Esophagus squamous epithelium (tissue), 5 donors: ENCODE measurements around the gene IL32. TPM values are rescaled to one million over a fixed set of nuclear protein-coding genes. Genes with fewer than 3 reads are reported as not detected.

Experiments used
- DNase-seq: peaks from one replicate; lab custom pipeline; 2025; lab: John Stamatoyannopoulos, UW
- H3K27ac ChIP-seq, 4 donors: fragments of 200-600 bp; sonication (generic); one replicate each; pipeline ENCODE4 v1.5.1; 2016 to 2019; ENCODE audit warnings: mild to moderate bottlenecking in 1 of 4
- H3K27me3 ChIP-seq, 4 donors: fragments of 200-600 bp; sonication (generic); 1 replicate in 3 of 4; 2 replicates in 1 of 4; pipeline versions ENCODE4 v1.5.1 to v1.6.0; 2017 to 2021; ENCODE audit warnings: antibody characterized with exemption in 1 of 4
- H3K36me3 ChIP-seq, 3 donors: fragments of 200-600 bp; sonication (generic); one replicate each; pipeline ENCODE4 v1.5.1; 2016 to 2019
- H3K4me1 ChIP-seq, 3 donors: fragments of 200-600 bp; sonication (generic); one replicate each; pipeline ENCODE4 v1.5.1; 2017 to 2019
- H3K4me3 ChIP-seq, 4 donors: fragments of 200-600 bp; sonication (generic); 1 replicate in 3 of 4; 2 replicates in 1 of 4; pipeline ENCODE4 v1.5.1; 2016 to 2019; ENCODE audit warnings: mild to moderate bottlenecking in 2 of 4, moderate library complexity in 1 of 4
- H3K9me3 ChIP-seq, 3 donors: fragments of 200-600 bp; sonication (generic); one replicate each; pipeline ENCODE4 v1.5.1; 2016 to 2019
- POLR2A ChIP-seq, 4 donors: fragments of 450-650 bp; IDR thresholded peaks; one replicate each; pipeline ENCODE4 v1.6.1; 2017; ENCODE audit warnings: antibody characterized with exemption in 4 of 4, mild to moderate bottlenecking in 4 of 4, moderate library complexity in 3 of 4
- WGBS, 2 donors: methylation state at CpG; one replicate each; pipeline ENCODE4 v1.1.5; 2018; 5-methylcytosine and 5-hydroxymethylcytosine counted together
- intact Hi-C: fragments of 100-400 bp; cut with DNase I; formaldehyde crosslinking; loops from one replicate; pipeline ENCODE4 v1.15.0; 2022
- total RNA-seq, 4 donors: library from RNA; depleted of rRNA; stranded (reverse); fragments of >200 nt; gene quantifications; one replicate each; pipeline ENCODE4 v1.1.0, GENCODE V29; 2016
- TF ChIP-seq, protein P1 (sequence below), 6 experiments: fragments of 450-650 bp in 4 of 6; fragments of 200-600 bp in 2 of 6; sonication (generic) in 2 of 6; IDR thresholded peaks; one replicate each; pipeline ENCODE4 v1.5.1; 2016 to 2019; ENCODE audit warnings: antibody characterized with exemption in 6 of 6, mild to moderate bottlenecking in 4 of 6, moderate library complexity in 4 of 6
- donor health status: DM: yes; HTN: yes; CAD: no.

The IL32 gene
- total RNA-seq, 4 donors from 2014 or later, result 4.6 to 31.7 (median 17.3) TPM

DNA sequence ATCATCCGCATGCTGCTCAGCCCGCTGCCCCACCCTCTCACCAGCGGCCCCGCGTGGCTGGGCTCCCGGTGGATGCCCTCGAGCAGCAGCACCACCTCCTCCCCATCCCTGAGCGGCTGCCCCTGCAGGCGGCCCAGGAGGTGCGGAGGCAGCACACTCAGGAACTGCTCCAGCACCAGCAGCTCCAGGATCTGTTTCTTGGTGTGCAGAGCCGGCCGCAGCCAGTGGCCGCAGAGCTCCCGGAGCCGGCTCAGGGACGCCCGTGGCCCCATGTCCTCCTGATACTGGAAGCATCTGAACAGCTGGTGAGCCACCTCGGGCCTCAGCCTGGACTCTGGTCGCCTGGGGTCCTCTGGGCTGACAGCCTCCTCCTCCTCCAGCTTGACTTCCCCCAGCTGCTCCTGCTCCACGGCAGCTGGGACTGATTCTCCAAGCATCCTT lies 27.1 kb downstream of the IL32 start:
- Histone ChIP-seq H3K27me3 (peaks cover 0 to 39% (median 0%) of the 10 kb centered on the region in 4 donors), H3K27ac (no peak overlapping the region), H3K4me3 (no peak overlapping the region), H3K4me1 (peaks cover 0 to 21% (median 0%) of the 10 kb centered on the region in 3 donors), H3K36me3 (no peaks in the 10 kb centered on the region), H3K9me3 (no peaks in the 10 kb centered on the region)
- no peak for DNase-seq
- intact Hi-C loops, result no loop called here
- TF ChIP-seq, protein P1, sequence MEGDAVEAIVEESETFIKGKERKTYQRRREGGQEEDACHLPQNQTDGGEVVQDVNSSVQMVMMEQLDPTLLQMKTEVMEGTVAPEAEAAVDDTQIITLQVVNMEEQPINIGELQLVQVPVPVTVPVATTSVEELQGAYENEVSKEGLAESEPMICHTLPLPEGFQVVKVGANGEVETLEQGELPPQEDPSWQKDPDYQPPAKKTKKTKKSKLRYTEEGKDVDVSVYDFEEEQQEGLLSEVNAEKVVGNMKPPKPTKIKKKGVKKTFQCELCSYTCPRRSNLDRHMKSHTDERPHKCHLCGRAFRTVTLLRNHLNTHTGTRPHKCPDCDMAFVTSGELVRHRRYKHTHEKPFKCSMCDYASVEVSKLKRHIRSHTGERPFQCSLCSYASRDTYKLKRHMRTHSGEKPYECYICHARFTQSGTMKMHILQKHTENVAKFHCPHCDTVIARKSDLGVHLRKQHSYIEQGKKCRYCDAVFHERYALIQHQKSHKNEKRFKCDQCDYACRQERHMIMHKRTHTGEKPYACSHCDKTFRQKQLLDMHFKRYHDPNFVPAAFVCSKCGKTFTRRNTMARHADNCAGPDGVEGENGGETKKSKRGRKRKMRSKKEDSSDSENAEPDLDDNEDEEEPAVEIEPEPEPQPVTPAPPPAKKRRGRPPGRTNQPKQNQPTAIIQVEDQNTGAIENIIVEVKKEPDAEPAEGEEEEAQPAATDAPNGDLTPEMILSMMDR (IDR thresholded peaks at IDR 0.05), result no peak
- TF ChIP-seq POLR2A (IDR thresholded peaks at IDR 0.05), result no peak
- 42 to 67% methylated on average over 6 to 15 of the region's 20 CpGs for WGBS, 2 donors

DNA sequence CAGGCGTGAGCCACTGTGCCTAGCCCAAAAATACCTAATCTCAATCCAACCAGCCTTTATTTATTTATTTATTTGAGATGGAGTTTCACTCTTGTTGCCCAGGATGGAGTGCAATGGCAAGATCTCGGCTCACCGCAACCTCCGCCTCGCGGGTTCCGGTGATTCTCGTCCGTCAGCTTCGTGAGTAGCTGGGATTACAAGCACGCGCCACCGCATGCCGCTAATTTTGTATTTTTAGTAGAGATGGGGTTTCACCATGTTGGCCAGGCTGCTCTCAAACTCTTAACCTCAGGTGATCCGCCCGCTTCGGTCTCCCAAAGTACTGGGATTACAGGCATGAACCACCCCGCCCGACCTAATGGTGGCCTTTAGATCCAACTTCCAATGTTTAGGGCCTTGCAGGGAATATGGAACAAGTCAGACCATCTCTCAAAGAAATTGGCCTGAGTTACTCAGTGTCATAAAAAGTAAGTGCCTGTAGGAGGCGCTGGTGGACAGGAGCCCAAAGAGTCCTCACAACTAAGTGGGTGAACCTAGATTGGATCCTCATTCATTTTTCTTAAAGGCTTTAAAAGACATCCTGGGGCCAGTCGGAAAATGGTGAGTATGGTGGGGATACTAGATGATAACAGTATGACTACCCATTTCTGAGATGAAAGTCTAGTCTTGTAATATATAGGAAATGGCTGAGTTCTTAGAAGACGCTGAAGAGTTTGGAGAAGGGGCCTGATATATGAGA lies 29.0 kb downstream of the IL32 start:
- TF ChIP-seq POLR2A (IDR thresholded peaks at IDR 0.05), result no peak
- TF ChIP-seq, protein P1 (IDR thresholded peaks at IDR 0.05), result peak in 5 of 6 experiments; percentile 18 to 61 (median 47)
- DNase-seq, result no peak
- Histone ChIP-seq H3K36me3 (no peaks in the 10 kb centered on the region), H3K9me3 (no peaks in the 10 kb centered on the region), H3K27ac (no peak overlapping the region), H3K27me3 (peaks cover 0 to 43% (median 0%) of the 10 kb centered on the region in 4 donors), H3K4me1 (peaks cover under 1 to 17% (median under 1%) of the 10 kb centered on the region in 3 donors), H3K4me3 (no peak overlapping the region)
- intact Hi-C loops, result no loop called here
- WGBS, 2 donors, result 87 to 88% methylated on average over 19 to 22 of the region's 22 CpGs

DNA sequence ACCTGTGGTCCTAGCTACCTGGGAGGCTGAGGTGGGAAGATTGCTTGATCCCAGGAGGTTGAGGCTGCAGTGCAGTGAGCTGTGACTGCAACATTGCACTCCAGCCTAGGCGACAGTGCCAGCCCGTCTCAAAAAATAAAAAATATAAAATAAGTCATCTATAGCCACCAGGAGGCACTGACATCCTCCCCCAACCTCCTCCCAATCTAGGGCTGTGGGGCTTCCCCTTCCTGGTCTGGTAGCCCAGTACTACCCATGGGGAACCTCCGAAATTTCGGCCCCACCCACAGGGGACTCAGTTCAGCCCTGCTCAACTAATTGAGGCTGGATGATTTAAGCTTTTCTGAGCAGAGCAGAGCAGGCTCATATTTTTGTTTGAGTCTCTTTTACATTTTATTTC lies 30.4 kb downstream of the IL32 start:
- 11 to 32% methylated on average over 4 of the region's 4 CpGs for WGBS, 2 donors
- DNase-seq, result no peak

DNA sequence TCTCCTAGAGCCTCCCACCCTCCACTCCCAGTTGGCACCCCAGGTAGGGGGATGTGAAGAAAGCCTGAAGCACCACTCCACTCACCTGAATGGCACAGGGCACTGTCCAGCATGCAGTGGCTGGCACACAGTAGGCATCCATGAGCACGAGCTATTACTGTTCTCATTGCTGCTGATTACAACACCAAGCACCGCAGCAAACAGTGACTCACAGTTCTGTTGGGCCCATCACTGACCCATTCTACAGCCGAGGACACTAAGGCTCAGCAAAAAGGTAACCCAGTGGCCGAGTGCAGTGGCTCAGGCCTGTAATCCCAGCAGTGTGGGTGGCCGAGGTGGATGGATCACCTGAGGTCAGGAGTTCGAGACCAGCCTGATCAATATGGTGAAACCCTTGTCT lies 30.9 kb downstream of the IL32 start:
- intact Hi-C loops, result no loop called here
- peaks cover 6 to 36% (median 8%) of the 10 kb centered on the region in 3 donors for H3K4me1 ChIP-seq
- H3K27ac ChIP-seq, result no peak overlapping the region
- no peaks in the 10 kb centered on the region for H3K9me3 ChIP-seq
- no peak for DNase-seq
- H3K27me3 ChIP-seq, result peaks cover 0 to 39% (median 0%) of the 10 kb centered on the region in 4 donors
- 38 to 79% methylated on average over 1 to 6 of the region's 6 CpGs for WGBS, 2 donors
- TF ChIP-seq, protein P1 (IDR thresholded peaks at IDR 0.05), result no peak
- TF ChIP-seq POLR2A (IDR thresholded peaks at IDR 0.05), result no peak
- H3K36me3 ChIP-seq, result no peaks in the 10 kb centered on the region
- no peak overlapping the region for H3K4me3 ChIP-seq

More for the DNA sequence above, 30.4 kb downstream of the IL32 start:
- Histone ChIP-seq H3K36me3 (no peaks in the 10 kb centered on the region), H3K27me3 (peaks cover 0 to 40% (median 0%) of the 10 kb centered on the region in 4 donors), H3K9me3 (no peaks in the 10 kb centered on the region), H3K4me1 (peaks cover 6 to 31% (median 6%) of the 10 kb centered on the region in 3 donors), H3K27ac (no peak overlapping the region), H3K4me3 (no peak overlapping the region)
- no peak for TF ChIP-seq POLR2A (IDR thresholded peaks at IDR 0.05)
- TF ChIP-seq, protein P1 (IDR thresholded peaks at IDR 0.05), result peak in 5 of 6 experiments; percentile 7 to 33 (median 12)
- intact Hi-C loops, result no loop called here

DNA sequence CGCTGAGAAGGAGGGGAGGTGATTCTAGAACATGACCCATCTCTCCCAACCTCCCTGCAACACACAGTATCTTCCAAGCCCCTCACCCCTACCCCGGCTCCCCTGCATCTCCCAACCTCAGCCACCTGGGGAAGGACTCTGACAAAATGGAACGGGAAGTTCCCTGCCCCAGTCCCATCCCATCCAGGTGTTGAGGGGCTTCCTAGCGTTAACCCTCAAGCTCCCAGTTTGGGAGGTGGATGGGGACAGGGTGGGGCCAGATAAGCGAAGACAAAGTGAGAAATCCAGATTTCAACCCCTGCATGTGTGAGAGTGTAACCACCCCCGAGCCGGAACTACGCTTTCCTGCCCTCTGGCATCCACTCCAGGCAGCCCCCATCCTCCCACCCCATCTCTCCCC lies 31.8 kb downstream of the IL32 start:
- intact Hi-C loops, result no loop called here
- Histone ChIP-seq H3K27ac (no peak overlapping the region), H3K9me3 (no peaks in the 10 kb centered on the region), H3K36me3 (no peaks in the 10 kb centered on the region), H3K27me3 (peaks cover 0 to 31% (median 0%) of the 10 kb centered on the region in 4 donors), H3K4me3 (no peak overlapping the region), H3K4me1 (peaks cover 6 to 45% (median 8%) of the 10 kb centered on the region in 3 donors)
- 55 to 56% methylated on average over 6 of the region's 8 CpGs for WGBS, 2 donors
- TF ChIP-seq, protein P1 (IDR thresholded peaks at IDR 0.05), result no peak
- no peak for TF ChIP-seq POLR2A (IDR thresholded peaks at IDR 0.05)
- no peak for DNase-seq
